ENCODE data around the gene SSPN. TPM values are rescaled to one million over a fixed set of nuclear protein-coding genes. Genes with fewer than 3 reads are reported as not detected.

The SSPN gene
- polyA plus RNA-seq, 1 donor: 13.0 TPM

DNA sequence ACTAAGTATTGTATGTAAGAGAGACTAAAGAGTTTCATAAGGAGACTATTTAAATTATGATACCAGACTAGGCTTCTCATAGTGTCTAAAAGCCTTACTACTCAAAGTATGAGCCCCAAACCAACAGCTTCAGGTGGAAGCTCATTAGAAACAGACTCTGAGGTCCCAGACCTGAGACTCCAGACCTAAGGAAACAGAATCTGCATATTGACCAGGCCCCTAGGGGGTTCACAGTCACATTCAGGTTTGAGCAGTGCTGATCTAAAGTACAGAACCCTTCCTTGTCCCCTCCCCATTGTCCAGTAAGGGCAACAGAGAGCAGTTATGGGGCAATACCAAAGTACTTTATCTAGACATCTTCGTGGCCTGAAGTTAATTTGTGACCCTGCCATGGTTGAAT is 87.7 kb downstream of the SSPN start:
- no peak for DNase-seq

DNA sequence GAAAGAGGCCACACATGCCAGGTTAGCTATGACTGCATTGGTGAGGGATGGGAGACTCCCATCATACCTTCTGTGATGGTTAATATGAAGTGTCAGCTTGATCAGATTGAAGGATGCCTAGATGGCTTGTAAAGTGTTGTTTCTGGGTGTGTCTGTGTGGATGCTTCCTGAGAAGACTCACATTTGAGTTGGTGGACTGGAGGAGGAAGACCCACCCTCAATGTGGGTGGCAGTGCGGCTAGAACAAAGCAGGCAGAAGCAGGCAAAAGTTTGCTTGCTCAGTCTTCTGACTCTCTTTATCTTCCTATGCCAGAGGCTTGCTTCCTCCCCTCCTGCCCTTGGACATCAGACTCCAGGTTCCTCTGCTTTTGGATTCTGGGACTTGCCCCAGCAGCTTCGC is 88.2 kb downstream of the SSPN start:
- DNase-seq: no peak

DNA sequence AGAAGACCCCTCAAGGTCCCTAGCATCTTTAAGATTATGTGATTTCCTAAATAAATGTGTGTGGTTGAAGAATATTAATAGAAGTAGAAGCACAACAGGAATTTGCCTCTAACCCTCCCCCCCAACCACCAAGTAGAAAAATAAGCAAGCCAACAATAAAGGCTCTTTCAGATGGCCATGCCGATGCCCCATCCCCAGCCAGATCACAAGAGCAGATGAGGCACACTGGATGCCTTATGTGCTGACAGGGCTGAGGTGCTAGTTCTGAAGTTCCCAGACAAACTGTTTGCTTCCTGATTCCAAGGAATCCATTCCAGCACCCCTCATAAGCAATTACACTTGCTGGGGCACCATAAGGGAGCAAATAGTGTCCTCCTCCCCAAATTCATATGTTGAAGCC is 90.0 kb downstream of the SSPN start:
- DNase-seq: no peak

DNA sequence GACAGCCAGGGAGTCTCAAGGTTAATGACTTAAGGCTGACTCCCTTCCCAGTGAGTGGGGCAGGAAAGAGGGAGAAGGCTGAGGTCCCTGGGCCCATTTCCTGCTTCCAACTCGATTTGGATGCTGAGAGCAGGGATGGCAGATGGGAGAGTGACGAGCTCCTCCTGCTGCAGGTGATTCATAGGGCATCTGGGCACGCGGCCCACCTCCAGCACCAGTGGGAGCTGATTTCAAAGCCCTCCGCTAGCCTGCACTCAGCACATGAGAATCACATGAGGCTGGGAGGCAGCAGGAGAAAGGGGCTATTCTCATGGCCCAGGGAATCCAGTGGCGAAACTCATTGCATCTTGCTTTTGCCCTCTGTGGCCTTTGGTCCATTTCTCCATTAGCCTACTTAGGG is 90.8 kb downstream of the SSPN start:
- no peak for DNase-seq

DNA sequence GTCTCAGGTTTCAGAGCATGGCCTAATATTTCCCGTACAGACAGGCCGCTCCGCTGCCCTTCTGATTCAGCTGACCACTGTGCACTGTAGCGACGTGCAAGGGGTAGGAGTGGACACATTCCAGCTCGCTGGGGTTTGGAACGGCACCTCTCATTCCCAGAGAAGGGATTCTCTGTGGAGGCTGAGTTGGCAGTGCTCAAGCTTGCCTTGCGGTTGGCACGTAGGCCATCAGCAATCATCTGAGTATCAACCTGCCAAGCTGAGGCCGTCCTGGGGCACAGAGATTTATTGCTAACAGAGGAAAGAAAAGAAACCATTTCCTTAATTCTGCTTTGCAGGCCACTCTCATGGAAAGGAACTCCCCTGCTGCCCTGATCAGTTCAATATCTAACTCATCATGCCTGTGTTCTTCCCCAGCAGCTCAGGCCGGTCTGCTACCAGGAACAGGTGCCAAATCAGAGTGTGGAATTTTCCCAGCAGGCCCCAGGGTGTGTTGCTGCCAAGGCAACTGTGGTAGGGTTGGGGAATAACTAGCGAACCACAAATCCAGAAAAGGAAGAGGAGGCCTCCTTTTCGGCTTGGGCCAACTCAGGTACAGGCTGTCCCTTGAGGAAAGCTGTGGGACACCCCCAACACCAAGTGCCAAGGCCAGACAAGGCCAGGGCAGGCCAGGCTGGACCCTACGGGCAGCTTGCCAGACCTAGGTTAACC is 92.5 kb downstream of the SSPN start:
- no peak for DNase-seq

DNA sequence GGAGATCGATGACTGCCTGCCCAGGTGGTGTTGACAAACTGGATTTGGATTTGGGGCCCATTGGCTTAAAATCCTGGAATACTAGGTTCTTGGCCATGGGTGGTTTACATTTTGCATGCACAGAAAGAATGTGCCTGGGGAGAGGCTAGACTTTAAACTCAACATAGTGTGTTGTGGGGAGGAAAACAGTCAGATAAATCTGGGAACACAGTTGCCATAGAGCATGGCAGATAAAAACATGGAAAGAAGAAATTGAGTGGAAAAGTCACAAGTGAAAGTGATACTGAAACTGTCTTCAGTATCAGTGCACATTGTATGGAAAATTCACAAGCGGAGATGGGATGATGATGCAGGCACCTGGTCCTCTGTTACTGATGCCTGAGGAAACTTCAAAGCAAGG is 95.2 kb downstream of the SSPN start:
- DNase-seq: no peak

DNA sequence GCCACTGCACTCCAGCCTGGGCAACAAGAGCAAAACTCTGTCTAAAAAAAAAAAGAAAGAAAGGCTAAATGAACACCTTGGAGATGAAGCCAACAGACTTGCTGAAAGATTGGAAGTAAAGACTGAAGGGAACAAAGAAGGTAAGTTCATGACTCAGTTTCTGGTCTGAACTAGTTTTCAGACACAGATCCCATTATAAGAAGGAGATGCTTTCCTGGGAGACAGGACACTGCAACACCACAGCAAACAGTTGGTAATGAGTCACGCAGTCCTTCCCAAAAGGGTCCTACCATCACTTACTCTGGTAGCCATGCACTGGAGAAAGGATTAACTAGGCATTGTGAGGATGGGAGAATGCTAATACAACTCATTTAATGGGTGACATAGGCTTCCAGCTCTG is 97.2 kb downstream of the SSPN start:
- DNase-seq: no peak

DNA sequence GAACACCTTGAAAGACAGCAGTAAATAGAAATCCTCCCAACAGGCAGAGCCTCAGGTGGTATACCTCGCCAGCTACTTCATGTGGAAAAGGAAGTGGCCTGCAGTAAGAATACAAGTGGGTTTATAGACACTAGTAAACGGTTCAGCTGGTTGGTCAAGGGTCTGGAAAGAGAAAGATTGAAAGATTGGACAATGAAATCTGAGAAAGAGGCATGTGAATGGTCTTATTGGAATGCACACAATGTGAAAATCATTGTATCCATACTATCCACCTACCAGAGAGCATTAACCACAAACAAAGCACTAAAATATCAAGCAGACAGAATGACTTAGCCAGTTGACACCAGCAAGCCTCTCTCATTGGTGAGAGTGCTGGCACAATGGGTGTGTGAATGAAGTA is 98.2 kb downstream of the SSPN start:
- DNase-seq: no peak

DNA sequence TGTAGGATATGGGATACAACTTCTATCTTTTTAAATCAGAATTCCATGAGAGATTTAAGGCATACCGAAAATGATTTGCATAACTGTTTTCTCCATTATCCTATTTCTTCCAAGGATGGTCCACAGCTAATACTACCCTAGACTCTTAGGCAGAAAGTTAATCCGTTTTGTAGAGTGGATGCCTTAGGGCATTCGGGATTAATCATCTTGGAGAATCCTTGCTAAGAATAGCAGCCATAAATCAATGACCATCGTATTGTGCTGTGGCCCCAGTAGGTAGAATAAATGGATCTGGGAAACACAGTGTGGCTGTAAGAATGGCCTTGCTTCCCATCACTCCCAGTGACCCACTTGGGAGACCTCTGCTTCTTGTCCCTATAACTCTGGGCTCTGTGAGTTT is 99.6 kb downstream of the SSPN start:
- no peak for DNase-seq

DNA sequence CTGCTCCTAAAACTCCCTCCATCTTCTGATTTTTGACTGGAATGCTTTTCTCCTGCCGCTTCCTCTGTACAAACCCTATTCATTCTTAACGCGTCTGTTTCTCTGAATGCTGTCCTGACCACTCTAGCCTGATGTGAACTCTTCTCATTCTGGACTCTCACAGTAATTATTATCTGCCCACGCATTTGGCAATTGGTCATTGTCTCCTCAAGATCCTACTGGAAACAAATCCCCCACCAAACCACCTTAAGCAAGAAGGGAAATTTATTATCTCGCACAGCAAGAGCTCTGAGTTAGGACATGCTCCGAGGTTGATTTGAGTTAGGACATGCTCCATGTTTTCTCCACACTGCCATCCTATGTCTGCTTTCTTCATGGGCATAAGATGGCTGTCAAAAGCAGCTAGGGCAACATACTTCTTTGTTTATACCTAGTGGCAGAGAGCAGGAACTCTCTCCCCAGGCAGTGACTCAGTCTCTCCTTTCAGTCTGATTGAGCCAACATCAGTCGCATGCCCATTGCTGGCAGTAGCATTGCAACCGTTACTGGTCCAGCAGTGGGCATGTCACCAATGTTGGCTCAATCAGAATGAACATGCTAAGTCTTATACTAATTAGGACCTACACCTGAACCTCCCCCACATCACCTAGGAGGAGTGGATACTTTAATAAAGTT is 102.2 kb downstream of the SSPN start:
- DNase-seq: no peak

DNA sequence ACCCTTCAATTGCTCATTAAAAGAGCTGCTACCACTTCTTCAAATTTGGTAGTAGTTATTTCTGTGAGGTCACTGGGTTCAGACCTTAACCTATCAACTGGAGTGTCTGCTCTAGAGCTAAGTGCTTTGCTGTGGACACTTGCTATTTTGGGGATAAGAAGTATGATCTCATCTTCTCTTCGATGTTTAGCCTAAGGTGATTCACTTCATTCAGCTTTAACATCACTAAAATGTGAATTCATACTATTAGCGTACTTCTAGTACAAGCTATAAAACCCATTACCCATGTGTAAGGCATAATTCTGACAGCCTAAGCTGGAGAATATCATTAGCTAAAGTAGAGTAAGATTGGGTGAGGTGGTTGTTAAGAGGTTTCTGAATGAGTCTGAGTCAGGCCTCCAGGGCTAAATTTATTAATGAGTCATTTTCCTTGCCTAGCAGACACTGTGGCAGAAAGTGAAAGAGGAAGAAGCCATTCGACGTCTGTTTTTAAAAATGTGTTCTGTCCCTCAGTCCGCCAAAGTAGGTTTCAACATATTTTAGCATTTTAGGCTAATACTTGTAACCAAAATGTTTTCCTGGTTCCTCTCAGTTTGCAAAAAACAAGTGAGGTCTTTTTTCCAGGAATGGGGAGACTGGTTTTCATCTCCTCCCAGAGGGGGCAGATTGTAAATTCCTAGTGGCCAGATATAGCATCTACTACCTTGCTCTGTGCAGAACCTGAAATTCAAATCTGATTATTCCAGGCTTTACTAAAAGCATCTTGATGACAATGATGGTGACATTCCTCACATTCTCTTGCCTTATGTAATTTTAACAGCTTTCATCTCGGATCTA is 103.6 kb downstream of the SSPN start:
- no peak for DNase-seq

DNA sequence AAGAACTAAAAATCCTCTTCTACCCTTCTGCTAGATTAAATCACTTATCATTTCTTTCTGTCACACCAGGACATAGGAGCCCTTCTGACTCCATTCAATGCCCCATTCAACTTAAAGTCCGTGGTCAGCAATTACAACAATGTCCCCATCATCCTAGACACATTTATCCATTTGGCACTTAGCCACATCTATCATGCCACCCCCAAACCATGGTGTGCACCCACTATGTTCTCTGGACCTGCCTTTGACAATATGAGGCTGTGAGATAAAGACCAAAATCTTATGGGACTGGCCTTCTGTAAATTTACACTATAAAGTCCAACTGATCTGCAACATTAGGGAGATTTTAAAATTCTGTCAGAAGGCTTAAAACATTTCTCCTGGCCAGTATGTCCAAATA is 104.4 kb downstream of the SSPN start:
- no peak for DNase-seq

Other genes starting within 250 kb of the SSPN start
- 83.8 TPM for gene RASSF8, start 236.9 kb upstream of the SSPN start, polyA plus RNA-seq (ENCODE audit: insufficient read length)
- gene BHLHE41, start 70.5 kb upstream of the SSPN start, polyA plus RNA-seq (ENCODE audit: insufficient read length): 2.2 TPM